Gastrocnemius medialis (tissue), 4 donors: Measurements from ENCODE around the gene NUP214.

ENCODE experiments used
- POLR2A ChIP-seq, 2 donors: fragments of 450-650 bp; IDR thresholded peaks; one replicate each; pipeline ENCODE4 v1.6.1; 2017; ENCODE audit warnings: antibody characterized with exemption in 2 of 2, mild to moderate bottlenecking in 2 of 2, moderate library complexity in 2 of 2
- TF ChIP-seq, protein P1 (sequence below), 5 experiments: fragments of 450-650 bp in 3 of 5; fragments of 200-600 bp in 2 of 5; sonication (generic) in 2 of 5; IDR thresholded peaks in 4 of 5; conservative IDR thresholded peaks in 1 of 5; 1 replicate in 4 of 5; 2 replicates in 1 of 5; pipeline ENCODE4 v1.5.1; 2016 to 2019; ENCODE audit warnings: antibody characterized with exemption in 5 of 5, mild to moderate bottlenecking in 3 of 5, moderate library complexity in 3 of 5

GRCh38 chr9:131193051-131193450 lies 67.7 kb downstream of the NUP214 start:
- TF ChIP-seq, protein P1, sequence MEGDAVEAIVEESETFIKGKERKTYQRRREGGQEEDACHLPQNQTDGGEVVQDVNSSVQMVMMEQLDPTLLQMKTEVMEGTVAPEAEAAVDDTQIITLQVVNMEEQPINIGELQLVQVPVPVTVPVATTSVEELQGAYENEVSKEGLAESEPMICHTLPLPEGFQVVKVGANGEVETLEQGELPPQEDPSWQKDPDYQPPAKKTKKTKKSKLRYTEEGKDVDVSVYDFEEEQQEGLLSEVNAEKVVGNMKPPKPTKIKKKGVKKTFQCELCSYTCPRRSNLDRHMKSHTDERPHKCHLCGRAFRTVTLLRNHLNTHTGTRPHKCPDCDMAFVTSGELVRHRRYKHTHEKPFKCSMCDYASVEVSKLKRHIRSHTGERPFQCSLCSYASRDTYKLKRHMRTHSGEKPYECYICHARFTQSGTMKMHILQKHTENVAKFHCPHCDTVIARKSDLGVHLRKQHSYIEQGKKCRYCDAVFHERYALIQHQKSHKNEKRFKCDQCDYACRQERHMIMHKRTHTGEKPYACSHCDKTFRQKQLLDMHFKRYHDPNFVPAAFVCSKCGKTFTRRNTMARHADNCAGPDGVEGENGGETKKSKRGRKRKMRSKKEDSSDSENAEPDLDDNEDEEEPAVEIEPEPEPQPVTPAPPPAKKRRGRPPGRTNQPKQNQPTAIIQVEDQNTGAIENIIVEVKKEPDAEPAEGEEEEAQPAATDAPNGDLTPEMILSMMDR (IDR thresholded peaks at IDR 0.05 in 4 of 5, conservative IDR thresholded peaks at IDR 0.05 in 1 of 5) = no peak
- TF ChIP-seq POLR2A (IDR thresholded peaks at IDR 0.05) = no peak
